WTC11 (cell line): ENCODE data around the gene MIXL1. TPM values are rescaled to one million over a fixed set of nuclear protein-coding genes. Genes with fewer than 3 reads are reported as not detected.

Experiments used
- ATAC-seq: fragments of 200-7000 bp; cut with Tn5 transposase; 2 replicates; pipeline ENCODE4 v1.10.0; 2021; ENCODE audit warnings: mild to moderate bottlenecking, moderate library complexity
- CTCF ChIA-PET: fragments of 300-600 bp; sonication (Branson Sonifier 250); formaldehyde crosslinking; loops from one replicate; lab custom pipeline; 2021; ENCODE audit warnings: antibody characterized with exemption; lab: Charles Lee
- POLR2A ChIA-PET: fragments of 350-600 bp; sonication (Branson Sonifier 250); formaldehyde crosslinking; loops from one replicate; lab custom pipeline; 2021; ENCODE audit warnings: antibody characterized with exemption; lab: Charles Lee
- DNase-seq: peaks from one replicate; pipeline ENCODE4 v3.0.0; 2021; ENCODE audit warnings: low spot score
- H3K27ac Mint-ChIP-seq: 2 replicates; pipeline ENCODE4 v1.8.0; 2021; ENCODE audit warnings: mixed read lengths
- H3K27me3 Mint-ChIP-seq: 2 replicates; pipeline ENCODE4 v1.8.0; 2021; ENCODE audit warnings: low read depth, mild to moderate bottlenecking, moderate library complexity, mixed read lengths
- H3K36me3 Mint-ChIP-seq: 2 replicates; pipeline ENCODE4 v1.8.0; 2021; ENCODE audit warnings: mixed read lengths
- H3K4me1 Mint-ChIP-seq: 2 replicates; pipeline ENCODE4 v1.8.0; 2022; ENCODE audit warnings: mixed read lengths
- H3K4me3 Mint-ChIP-seq: 2 replicates; pipeline ENCODE4 v1.8.0; 2021; ENCODE audit warnings: mild to moderate bottlenecking, moderate library complexity, mixed read lengths
- H3K9me3 Mint-ChIP-seq: 2 replicates; pipeline ENCODE4 v1.8.0; 2021; ENCODE audit warnings: mixed read lengths
- ATF3 ChIP-seq: sonication (generic); formaldehyde crosslinking; conservative IDR thresholded peaks from 2 replicates; pipeline ENCODE4 v1.8.1; 2022; ENCODE audit warnings: mild to moderate bottlenecking, missing genetic modification reagents
- CREB1 ChIP-seq: sonication (generic); formaldehyde crosslinking; IDR thresholded peaks from 2 replicates; pipeline ENCODE4 v1.8.0; 2023; ENCODE audit warnings: mild to moderate bottlenecking, missing genetic modification reagents
- E2F1 ChIP-seq: sonication (generic); formaldehyde crosslinking; IDR thresholded peaks from 2 replicates; pipeline ENCODE4 v1.8.0; 2022; ENCODE audit warnings: mild to moderate bottlenecking, missing genetic modification reagents
- ERG ChIP-seq: fragments of 250-450 bp; sonication (Bioruptor Pico); IDR thresholded peaks from 2 replicates; pipeline ENCODE4 v1.8.0; 2021; ENCODE audit warnings: mild to moderate bottlenecking
- GTF2I ChIP-seq: fragments of 250-450 bp; sonication (Bioruptor Pico); conservative IDR thresholded peaks from 2 replicates; pipeline ENCODE4 v1.4.0; 2021; ENCODE audit warnings: mild to moderate bottlenecking
- HMGA2 ChIP-seq: fragments of 250-450 bp; sonication (Bioruptor Pico); IDR thresholded peaks from 2 replicates; pipeline ENCODE4 v1.4.0; 2021; ENCODE audit warnings: mild to moderate bottlenecking, moderate library complexity
- HMGXB4 ChIP-seq: sonication (generic); formaldehyde crosslinking; IDR thresholded peaks from 2 replicates; pipeline ENCODE4 v1.8.1; 2023; ENCODE audit warnings: mild to moderate bottlenecking, moderate library complexity, missing genetic modification reagents
- JAZF1 ChIP-seq: fragments of 250-450 bp; sonication (Bioruptor Pico); IDR thresholded peaks from 2 replicates; pipeline ENCODE4 v1.9.0; 2021; ENCODE audit warnings: moderate library complexity, mild to moderate bottlenecking, inconsistent platforms
- KAT7 ChIP-seq: sonication (generic); formaldehyde crosslinking; IDR thresholded peaks from 2 replicates; pipeline ENCODE4 v1.8.1; 2023; ENCODE audit warnings: missing genetic modification reagents, mild to moderate bottlenecking, borderline replicate concordance
- MYBL2 ChIP-seq: sonication (generic); formaldehyde crosslinking; IDR thresholded peaks from 2 replicates; pipeline ENCODE4 v1.8.1; 2023; ENCODE audit warnings: mild to moderate bottlenecking, moderate library complexity, missing genetic modification reagents
- SOX15 ChIP-seq: fragments of 250-450 bp; sonication (Bioruptor Pico); IDR thresholded peaks from 2 replicates; pipeline ENCODE4 v1.9.0; 2021; ENCODE audit warnings: mild to moderate bottlenecking
- TEAD1 ChIP-seq: sonication (generic); formaldehyde crosslinking; IDR thresholded peaks from 2 replicates; pipeline ENCODE4 v1.8.0; 2022; ENCODE audit warnings: mild to moderate bottlenecking, missing genetic modification reagents
- ZNF138 ChIP-seq: sonication (generic); formaldehyde crosslinking; conservative IDR thresholded peaks from 2 replicates; pipeline ENCODE4 v1.8.1; 2022; ENCODE audit warnings: mild to moderate bottlenecking, moderate library complexity, missing genetic modification reagents
- ZNF423 ChIP-seq: fragments of 250-450 bp; sonication (Bioruptor Pico); IDR thresholded peaks from 2 replicates; pipeline ENCODE4 v2.1.2; 2022; ENCODE audit warnings: mild to moderate bottlenecking, moderate library complexity
- ZNF425 ChIP-seq: fragments of 250-450 bp; sonication (Bioruptor Pico); conservative IDR thresholded peaks from 2 replicates; pipeline ENCODE4 v1.9.0; 2021; ENCODE audit warnings: mild to moderate bottlenecking
- total RNA-seq: library from RNA; stranded (reverse); gene quantifications from 3 replicates; pipeline ENCODE4 v1.2.3, GENCODE V29; 2021
- TF ChIP-seq, protein P1 (sequence below): sonication (generic); formaldehyde crosslinking; IDR thresholded peaks from 2 replicates; pipeline ENCODE4 v1.8.0; 2022; ENCODE audit warnings: mild to moderate bottlenecking, missing genetic modification reagents
- TF ChIP-seq, protein P2 (sequence below): fragments of 250-450 bp; sonication (Bioruptor Pico); IDR thresholded peaks from 2 replicates; pipeline ENCODE4 v1.9.0; 2021; ENCODE audit warnings: mild to moderate bottlenecking
- TF ChIP-seq, protein P3 (sequence below): fragments of 250-450 bp; sonication (Bioruptor Pico); IDR thresholded peaks from 2 replicates; pipeline ENCODE4 v1.9.0; 2021; ENCODE audit warnings: moderate library complexity, mild to moderate bottlenecking, inconsistent platforms, borderline replicate concordance
- TF ChIP-seq, protein P4 (sequence below): fragments of 250-450 bp; sonication (Bioruptor Pico); IDR thresholded peaks from 2 replicates; pipeline ENCODE4 v2.1.2; 2022; ENCODE audit warnings: mild to moderate bottlenecking, moderate library complexity
- TF ChIP-seq, protein P5 (sequence below): sonication (generic); formaldehyde crosslinking; IDR thresholded peaks from 2 replicates; pipeline ENCODE4 v1.8.0; 2023; ENCODE audit warnings: missing genetic modification reagents

The MIXL1 gene
- total RNA-seq, 1 experiment from 2014 or later: 6.4 TPM

GRCh38 chr1:226226601-226227000 lies 3.1 kb downstream of the MIXL1 start (continued):
- no peak for TF ChIP-seq HMGXB4
- no peak for TF ChIP-seq ZNF138 (CRISPR knock-in tag)
- TF ChIP-seq ATF3 (CRISPR knock-in tag): no peak
- TF ChIP-seq, all 79 proteins: peak for 0

GRCh38 chr1:226233293-226233692 lies 9.8 kb downstream of the MIXL1 start:
- no peak overlapping the region for H3K27ac Mint-ChIP-seq
- POLR2A ChIA-PET: no interaction called here
- H3K36me3 Mint-ChIP-seq: peaks cover 29% of the 10 kb centered on the region
- no peak for ATAC-seq
- no peak overlapping the region for H3K4me3 Mint-ChIP-seq
- no peaks in the 10 kb centered on the region for H3K27me3 Mint-ChIP-seq
- H3K4me1 Mint-ChIP-seq: no peaks in the 10 kb centered on the region
- DNase-seq: no peak
- 0 out of 2 replicates have a peak, but pooled peaks cover 3% of the 10 kb centered on the region for H3K9me3 Mint-ChIP-seq
- CTCF ChIA-PET: interaction anchor here (1.0 kb wide), 2 partner anchors 9 to 12 kb away, joined by 3 to 4 read pairs; no protein-coding TSS in a partner anchor
- TF ChIP-seq, protein P1, sequence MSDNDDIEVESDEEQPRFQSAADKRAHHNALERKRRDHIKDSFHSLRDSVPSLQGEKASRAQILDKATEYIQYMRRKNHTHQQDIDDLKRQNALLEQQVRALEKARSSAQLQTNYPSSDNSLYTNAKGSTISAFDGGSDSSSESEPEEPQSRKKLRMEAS (CRISPR knock-in tag): no peak
- TF ChIP-seq, protein P2, sequence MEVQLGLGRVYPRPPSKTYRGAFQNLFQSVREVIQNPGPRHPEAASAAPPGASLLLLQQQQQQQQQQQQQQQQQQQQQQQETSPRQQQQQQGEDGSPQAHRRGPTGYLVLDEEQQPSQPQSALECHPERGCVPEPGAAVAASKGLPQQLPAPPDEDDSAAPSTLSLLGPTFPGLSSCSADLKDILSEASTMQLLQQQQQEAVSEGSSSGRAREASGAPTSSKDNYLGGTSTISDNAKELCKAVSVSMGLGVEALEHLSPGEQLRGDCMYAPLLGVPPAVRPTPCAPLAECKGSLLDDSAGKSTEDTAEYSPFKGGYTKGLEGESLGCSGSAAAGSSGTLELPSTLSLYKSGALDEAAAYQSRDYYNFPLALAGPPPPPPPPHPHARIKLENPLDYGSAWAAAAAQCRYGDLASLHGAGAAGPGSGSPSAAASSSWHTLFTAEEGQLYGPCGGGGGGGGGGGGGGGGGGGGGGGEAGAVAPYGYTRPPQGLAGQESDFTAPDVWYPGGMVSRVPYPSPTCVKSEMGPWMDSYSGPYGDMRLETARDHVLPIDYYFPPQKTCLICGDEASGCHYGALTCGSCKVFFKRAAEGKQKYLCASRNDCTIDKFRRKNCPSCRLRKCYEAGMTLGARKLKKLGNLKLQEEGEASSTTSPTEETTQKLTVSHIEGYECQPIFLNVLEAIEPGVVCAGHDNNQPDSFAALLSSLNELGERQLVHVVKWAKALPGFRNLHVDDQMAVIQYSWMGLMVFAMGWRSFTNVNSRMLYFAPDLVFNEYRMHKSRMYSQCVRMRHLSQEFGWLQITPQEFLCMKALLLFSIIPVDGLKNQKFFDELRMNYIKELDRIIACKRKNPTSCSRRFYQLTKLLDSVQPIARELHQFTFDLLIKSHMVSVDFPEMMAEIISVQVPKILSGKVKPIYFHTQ: no peak
- TF ChIP-seq ZNF423 (no peak), KAT7 (CRISPR knock-in tag) (no peak), ERG (no peak), MYBL2 (no peak), JAZF1 (CRISPR knock-in tag) (no peak), TEAD1 (CRISPR knock-in tag) (no peak), CREB1 (CRISPR knock-in tag) (no peak), HMGA2 (CRISPR knock-in tag) (no peak), ZNF425 (CRISPR knock-in tag) (no peak), E2F1 (CRISPR knock-in tag) (no peak), SOX15 (CRISPR knock-in tag) (no peak), GTF2I (no peak)
- TF ChIP-seq, protein P3, sequence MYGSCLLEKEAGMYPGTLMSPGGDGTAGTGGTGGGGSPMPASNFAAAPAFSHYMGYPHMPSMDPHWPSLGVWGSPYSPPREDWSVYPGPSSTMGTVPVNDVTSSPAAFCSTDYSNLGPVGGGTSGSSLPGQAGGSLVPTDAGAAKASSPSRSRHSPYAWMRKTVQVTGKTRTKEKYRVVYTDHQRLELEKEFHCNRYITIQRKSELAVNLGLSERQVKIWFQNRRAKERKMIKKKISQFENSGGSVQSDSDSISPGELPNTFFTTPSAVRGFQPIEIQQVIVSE: no peak
- TF ChIP-seq, protein P4, sequence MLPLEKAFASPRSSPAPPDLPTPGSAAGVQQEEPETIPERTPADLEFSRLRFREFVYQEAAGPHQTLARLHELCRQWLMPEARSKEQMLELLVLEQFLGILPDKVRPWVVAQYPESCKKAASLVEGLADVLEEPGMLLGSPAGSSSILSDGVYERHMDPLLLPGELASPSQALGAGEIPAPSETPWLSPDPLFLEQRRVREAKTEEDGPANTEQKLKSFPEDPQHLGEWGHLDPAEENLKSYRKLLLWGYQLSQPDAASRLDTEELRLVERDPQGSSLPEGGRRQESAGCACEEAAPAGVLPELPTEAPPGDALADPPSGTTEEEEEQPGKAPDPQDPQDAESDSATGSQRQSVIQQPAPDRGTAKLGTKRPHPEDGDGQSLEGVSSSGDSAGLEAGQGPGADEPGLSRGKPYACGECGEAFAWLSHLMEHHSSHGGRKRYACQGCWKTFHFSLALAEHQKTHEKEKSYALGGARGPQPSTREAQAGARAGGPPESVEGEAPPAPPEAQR (CRISPR knock-in tag): no peak
- TF ChIP-seq, protein P5, sequence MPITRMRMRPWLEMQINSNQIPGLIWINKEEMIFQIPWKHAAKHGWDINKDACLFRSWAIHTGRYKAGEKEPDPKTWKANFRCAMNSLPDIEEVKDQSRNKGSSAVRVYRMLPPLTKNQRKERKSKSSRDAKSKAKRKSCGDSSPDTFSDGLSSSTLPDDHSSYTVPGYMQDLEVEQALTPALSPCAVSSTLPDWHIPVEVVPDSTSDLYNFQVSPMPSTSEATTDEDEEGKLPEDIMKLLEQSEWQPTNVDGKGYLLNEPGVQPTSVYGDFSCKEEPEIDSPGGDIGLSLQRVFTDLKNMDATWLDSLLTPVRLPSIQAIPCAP (CRISPR knock-in tag): no peak
